ENCODE data around the gene NPDC1.

GRCh38 chr9:137007816-137008270 lies 38.1 kb downstream of the NPDC1 start:
- TF ChIP-seq CTCF (IDR thresholded peaks at IDR 0.05; ENCODE audit: low read depth, low read length) (no peak), EZH2phosphoT487 (IDR thresholded peaks at IDR 0.05; ENCODE audit: low read depth) (no peak)
